Panc1 (cell line): Measurements from ENCODE around the gene HRCT1.

Source experiments
- POLR2AphosphoS5 ChIP-seq: IDR thresholded peaks from 2 replicates; pipeline ENCODE4 v1.6.1; 2012; ENCODE audit warnings: mild to moderate bottlenecking, low read depth, low read length, moderate library complexity
- REST ChIP-seq, 2 experiments: IDR thresholded peaks; 2 replicates each; pipeline ENCODE4 v1.6.1; 2011 to 2012; ENCODE audit warnings: low read depth in 2 of 2, control low read depth in 1 of 2, low read length in 1 of 2, mild to moderate bottlenecking in 1 of 2, moderate library complexity in 1 of 2; ENCODE audit not compliant: insufficient read depth in 1 of 2
- TF ChIP-seq, protein P1 (sequence below): fragments of 450-650 bp; IDR thresholded peaks from 2 replicates; pipeline ENCODE4 v1.5.1; 2017; ENCODE audit warnings: mild to moderate bottlenecking

GRCh38 chr9:35954942-35955546, 49.0 kb downstream of the HRCT1 start:
- TF ChIP-seq, protein P1, sequence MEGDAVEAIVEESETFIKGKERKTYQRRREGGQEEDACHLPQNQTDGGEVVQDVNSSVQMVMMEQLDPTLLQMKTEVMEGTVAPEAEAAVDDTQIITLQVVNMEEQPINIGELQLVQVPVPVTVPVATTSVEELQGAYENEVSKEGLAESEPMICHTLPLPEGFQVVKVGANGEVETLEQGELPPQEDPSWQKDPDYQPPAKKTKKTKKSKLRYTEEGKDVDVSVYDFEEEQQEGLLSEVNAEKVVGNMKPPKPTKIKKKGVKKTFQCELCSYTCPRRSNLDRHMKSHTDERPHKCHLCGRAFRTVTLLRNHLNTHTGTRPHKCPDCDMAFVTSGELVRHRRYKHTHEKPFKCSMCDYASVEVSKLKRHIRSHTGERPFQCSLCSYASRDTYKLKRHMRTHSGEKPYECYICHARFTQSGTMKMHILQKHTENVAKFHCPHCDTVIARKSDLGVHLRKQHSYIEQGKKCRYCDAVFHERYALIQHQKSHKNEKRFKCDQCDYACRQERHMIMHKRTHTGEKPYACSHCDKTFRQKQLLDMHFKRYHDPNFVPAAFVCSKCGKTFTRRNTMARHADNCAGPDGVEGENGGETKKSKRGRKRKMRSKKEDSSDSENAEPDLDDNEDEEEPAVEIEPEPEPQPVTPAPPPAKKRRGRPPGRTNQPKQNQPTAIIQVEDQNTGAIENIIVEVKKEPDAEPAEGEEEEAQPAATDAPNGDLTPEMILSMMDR: peak; percentile 92
- no peak for TF ChIP-seq POLR2AphosphoS5
- TF ChIP-seq REST (IDR thresholded peaks at IDR 0.05; ENCODE audit: insufficient read depth in 1 of 2, low read depth in 2 of 2, low read length in 1 of 2): no peak
